HG02884 (cell line): ENCODE measurements around the gene MYO5C.
A peak's percentile ranks its signal among the peaks of the same experiment; 100 is the strongest.

ENCODE experiments used
- ATAC-seq: cut with Tn5 transposase; IDR thresholded peaks from one replicate; pipeline ENCODE4 v1.9.1; 2021; ENCODE audit warnings: mild to moderate bottlenecking, moderate library complexity; ENCODE audit not compliant: unreplicated experiment

Gene MYO5C

GRCh38 chr15:52295421-52296001 lies at the start of gene MYO5C:
TSS of gene MYO5C (minus strand) at chr15:52295804. CDS start at chr15:52295636, 168 bp downstream.
- no peak for ATAC-seq

- ATAC-seq, result no peak
Measured at GRCh38 chr15:52344592-52344991, 49.0 kb upstream of the MYO5C start.

GRCh38 chr15:52343831-52344230 lies 48.2 kb upstream of the MYO5C start:
- no peak for ATAC-seq

GRCh38 chr15:52340093-52340492 lies 44.5 kb upstream of the MYO5C start:
- ATAC-seq, result no peak

- ATAC-seq, result no peak
Measured at GRCh38 chr15:52338891-52339290, 43.3 kb upstream of the MYO5C start.

- ATAC-seq, result no peak
Measured at GRCh38 chr15:52338058-52338457, 42.5 kb upstream of the MYO5C start.

- no peak for ATAC-seq
Measured at GRCh38 chr15:52337198-52337853, 41.7 kb upstream of the MYO5C start.

- ATAC-seq, result no peak
Measured at GRCh38 chr15:52336529-52336928, 40.9 kb upstream of the MYO5C start.

GRCh38 chr15:52334491-52335160 lies 39.0 kb upstream of the MYO5C start:
- no peak for ATAC-seq

- ATAC-seq, result peak; percentile 80
Measured at GRCh38 chr15:52331490-52332240, 36.1 kb upstream of the MYO5C start.

GRCh38 chr15:52329987-52330386 lies 34.4 kb upstream of the MYO5C start:
- no peak for ATAC-seq

- ATAC-seq, result no peak
Measured at GRCh38 chr15:52329150-52329549, 33.5 kb upstream of the MYO5C start.

- ATAC-seq, result no peak
Measured at GRCh38 chr15:52328680-52329079, 33.1 kb upstream of the MYO5C start.

- ATAC-seq, result no peak
Measured at GRCh38 chr15:52326756-52327155, 31.2 kb upstream of the MYO5C start.

- ATAC-seq, result no peak
Measured at GRCh38 chr15:52324109-52324508, 28.5 kb upstream of the MYO5C start.

- no peak for ATAC-seq
Measured at GRCh38 chr15:52318729-52319500, 23.3 kb upstream of the MYO5C start.

- no peak for ATAC-seq
Measured at GRCh38 chr15:52317688-52318087, 22.1 kb upstream of the MYO5C start.

GRCh38 chr15:52317022-52317421 lies 21.4 kb upstream of the MYO5C start:
- no peak for ATAC-seq

GRCh38 chr15:52309154-52309548 lies 13.5 kb upstream of the MYO5C start:
- peak; percentile 84 for ATAC-seq

- peak; percentile 69 for ATAC-seq
Measured at GRCh38 chr15:52308446-52309153, 13.0 kb upstream of the MYO5C start.
